Measurements from ENCODE around the gene RASSF5.

DNA sequence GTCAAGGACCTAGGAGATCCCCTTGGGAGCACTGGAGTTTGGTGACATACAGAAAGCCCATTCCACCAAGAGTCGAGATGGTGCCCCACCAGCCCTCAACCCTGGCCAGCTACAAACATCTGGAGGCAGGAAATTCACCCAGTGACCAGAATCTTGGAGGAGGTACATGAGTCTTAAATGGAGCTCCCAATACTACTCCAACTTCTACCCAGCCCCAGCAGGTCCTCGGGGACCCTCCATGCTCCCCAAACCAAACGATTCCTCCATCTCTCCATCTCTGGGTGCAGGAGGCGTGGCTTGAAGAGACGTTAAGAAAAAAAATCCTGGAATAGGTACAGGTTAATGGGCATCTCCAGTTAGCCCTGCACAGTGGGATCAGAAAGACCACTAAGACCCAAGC lies 5.5 kb upstream of the RASSF5 start:
- TF ChIP-seq CUX1 (IDR thresholded peaks at IDR 0.05; ENCODE audit: insufficient replicate concordance, low read depth, low read length) (no peak), CEBPZ (IDR thresholded peaks at IDR 0.05; ENCODE audit: low read depth, low read length) (no peak), CTCF (IDR thresholded peaks at IDR 0.05 in 2 of 3, conservative IDR thresholded peaks at IDR 0.05 in 1 of 3; ENCODE audit: control insufficient read depth in 2 of 3, extremely low read depth in 1 of 3, insufficient read depth in 1 of 3, low read depth in 3 of 3, low read length in 3 of 3) (no peak), TARDBP (IDR thresholded peaks at IDR 0.05; ENCODE audit: borderline replicate concordance) (no peak), CBX5 (IDR thresholded peaks at IDR 0.05; ENCODE audit: low read depth) (no peak), CHD4 (IDR thresholded peaks at IDR 0.05) (no peak), POLR2AphosphoS5 (IDR thresholded peaks at IDR 0.05; ENCODE audit: low read length) (no peak), POLR2A (IDR thresholded peaks at IDR 0.05; ENCODE audit: low read depth, low read length) (no peak)
- TF ChIP-seq, protein P1, sequence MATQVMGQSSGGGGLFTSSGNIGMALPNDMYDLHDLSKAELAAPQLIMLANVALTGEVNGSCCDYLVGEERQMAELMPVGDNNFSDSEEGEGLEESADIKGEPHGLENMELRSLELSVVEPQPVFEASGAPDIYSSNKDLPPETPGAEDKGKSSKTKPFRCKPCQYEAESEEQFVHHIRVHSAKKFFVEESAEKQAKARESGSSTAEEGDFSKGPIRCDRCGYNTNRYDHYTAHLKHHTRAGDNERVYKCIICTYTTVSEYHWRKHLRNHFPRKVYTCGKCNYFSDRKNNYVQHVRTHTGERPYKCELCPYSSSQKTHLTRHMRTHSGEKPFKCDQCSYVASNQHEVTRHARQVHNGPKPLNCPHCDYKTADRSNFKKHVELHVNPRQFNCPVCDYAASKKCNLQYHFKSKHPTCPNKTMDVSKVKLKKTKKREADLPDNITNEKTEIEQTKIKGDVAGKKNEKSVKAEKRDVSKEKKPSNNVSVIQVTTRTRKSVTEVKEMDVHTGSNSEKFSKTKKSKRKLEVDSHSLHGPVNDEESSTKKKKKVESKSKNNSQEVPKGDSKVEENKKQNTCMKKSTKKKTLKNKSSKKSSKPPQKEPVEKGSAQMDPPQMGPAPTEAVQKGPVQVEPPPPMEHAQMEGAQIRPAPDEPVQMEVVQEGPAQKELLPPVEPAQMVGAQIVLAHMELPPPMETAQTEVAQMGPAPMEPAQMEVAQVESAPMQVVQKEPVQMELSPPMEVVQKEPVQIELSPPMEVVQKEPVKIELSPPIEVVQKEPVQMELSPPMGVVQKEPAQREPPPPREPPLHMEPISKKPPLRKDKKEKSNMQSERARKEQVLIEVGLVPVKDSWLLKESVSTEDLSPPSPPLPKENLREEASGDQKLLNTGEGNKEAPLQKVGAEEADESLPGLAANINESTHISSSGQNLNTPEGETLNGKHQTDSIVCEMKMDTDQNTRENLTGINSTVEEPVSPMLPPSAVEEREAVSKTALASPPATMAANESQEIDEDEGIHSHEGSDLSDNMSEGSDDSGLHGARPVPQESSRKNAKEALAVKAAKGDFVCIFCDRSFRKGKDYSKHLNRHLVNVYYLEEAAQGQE (IDR thresholded peaks at IDR 0.05; ENCODE audit: low read depth, low read length) = no peak
- TF ChIP-seq, protein P2, sequence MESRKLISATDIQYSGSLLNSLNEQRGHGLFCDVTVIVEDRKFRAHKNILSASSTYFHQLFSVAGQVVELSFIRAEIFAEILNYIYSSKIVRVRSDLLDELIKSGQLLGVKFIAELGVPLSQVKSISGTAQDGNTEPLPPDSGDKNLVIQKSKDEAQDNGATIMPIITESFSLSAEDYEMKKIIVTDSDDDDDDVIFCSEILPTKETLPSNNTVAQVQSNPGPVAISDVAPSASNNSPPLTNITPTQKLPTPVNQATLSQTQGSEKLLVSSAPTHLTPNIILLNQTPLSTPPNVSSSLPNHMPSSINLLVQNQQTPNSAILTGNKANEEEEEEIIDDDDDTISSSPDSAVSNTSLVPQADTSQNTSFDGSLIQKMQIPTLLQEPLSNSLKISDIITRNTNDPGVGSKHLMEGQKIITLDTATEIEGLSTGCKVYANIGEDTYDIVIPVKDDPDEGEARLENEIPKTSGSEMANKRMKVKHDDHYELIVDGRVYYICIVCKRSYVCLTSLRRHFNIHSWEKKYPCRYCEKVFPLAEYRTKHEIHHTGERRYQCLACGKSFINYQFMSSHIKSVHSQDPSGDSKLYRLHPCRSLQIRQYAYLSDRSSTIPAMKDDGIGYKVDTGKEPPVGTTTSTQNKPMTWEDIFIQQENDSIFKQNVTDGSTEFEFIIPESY (IDR thresholded peaks at IDR 0.05) = no peak
- TF ChIP-seq, protein P3, sequence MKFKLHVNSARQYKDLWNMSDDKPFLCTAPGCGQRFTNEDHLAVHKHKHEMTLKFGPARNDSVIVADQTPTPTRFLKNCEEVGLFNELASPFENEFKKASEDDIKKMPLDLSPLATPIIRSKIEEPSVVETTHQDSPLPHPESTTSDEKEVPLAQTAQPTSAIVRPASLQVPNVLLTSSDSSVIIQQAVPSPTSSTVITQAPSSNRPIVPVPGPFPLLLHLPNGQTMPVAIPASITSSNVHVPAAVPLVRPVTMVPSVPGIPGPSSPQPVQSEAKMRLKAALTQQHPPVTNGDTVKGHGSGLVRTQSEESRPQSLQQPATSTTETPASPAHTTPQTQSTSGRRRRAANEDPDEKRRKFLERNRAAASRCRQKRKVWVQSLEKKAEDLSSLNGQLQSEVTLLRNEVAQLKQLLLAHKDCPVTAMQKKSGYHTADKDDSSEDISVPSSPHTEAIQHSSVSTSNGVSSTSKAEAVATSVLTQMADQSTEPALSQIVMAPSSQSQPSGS (IDR thresholded peaks at IDR 0.05; ENCODE audit: low read length) = no peak
- TF ChIP-seq, protein P4, sequence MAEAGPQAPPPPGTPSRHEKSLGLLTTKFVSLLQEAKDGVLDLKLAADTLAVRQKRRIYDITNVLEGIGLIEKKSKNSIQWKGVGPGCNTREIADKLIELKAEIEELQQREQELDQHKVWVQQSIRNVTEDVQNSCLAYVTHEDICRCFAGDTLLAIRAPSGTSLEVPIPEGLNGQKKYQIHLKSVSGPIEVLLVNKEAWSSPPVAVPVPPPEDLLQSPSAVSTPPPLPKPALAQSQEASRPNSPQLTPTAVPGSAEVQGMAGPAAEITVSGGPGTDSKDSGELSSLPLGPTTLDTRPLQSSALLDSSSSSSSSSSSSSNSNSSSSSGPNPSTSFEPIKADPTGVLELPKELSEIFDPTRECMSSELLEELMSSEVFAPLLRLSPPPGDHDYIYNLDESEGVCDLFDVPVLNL (IDR thresholded peaks at IDR 0.05; ENCODE audit: low read depth, low read length) = no peak
